Measurements from ENCODE around the gene FAM53C.

Gene FAM53C

DNA sequence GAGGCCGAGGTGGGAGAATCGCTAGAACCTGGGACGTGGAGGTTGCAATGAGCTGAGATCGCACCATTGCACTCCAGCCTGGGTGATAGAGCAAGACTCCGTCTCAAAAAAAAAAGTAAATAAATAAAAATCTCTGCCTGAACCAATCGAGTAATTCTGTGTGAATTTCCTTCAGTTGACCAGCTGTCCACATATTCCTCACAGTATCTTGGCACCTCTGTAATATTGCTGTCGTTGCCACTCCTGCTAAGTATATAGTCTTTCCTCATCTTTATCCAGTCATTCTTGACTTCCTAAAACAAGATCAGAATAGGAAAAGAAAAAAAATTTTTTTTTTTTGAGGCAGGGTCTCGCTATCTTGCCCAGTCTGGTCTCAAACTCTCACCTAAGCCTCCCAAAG lies 44.3 kb downstream of the FAM53C start:
- TF ChIP-seq OSR1 (CRISPR knock-in tag; IDR thresholded peaks at IDR 0.05): no peak
- TF ChIP-seq ZNF565 (CRISPR knock-in tag; conservative IDR thresholded peaks at IDR 0.05; ENCODE audit: low read depth): no peak
- no peak for TF ChIP-seq RARB (CRISPR knock-in tag; IDR thresholded peaks at IDR 0.05)
- no peak for TF ChIP-seq GLIS3 (CRISPR knock-in tag; IDR thresholded peaks at IDR 0.05)
- TF ChIP-seq, protein P1, sequence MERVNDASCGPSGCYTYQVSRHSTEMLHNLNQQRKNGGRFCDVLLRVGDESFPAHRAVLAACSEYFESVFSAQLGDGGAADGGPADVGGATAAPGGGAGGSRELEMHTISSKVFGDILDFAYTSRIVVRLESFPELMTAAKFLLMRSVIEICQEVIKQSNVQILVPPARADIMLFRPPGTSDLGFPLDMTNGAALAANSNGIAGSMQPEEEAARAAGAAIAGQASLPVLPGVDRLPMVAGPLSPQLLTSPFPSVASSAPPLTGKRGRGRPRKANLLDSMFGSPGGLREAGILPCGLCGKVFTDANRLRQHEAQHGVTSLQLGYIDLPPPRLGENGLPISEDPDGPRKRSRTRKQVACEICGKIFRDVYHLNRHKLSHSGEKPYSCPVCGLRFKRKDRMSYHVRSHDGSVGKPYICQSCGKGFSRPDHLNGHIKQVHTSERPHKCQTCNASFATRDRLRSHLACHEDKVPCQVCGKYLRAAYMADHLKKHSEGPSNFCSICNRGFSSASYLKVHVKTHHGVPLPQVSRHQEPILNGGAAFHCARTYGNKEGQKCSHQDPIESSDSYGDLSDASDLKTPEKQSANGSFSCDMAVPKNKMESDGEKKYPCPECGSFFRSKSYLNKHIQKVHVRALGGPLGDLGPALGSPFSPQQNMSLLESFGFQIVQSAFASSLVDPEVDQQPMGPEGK (CRISPR knock-in tag; IDR thresholded peaks at IDR 0.05; ENCODE audit: borderline replicate concordance): no peak
- TF ChIP-seq BACH2 (CRISPR knock-in tag; IDR thresholded peaks at IDR 0.05; ENCODE audit: borderline replicate concordance): no peak
- TF ChIP-seq TCF4 (CRISPR knock-in tag; IDR thresholded peaks at IDR 0.05; ENCODE audit: borderline replicate concordance): no peak
- no peak for TF ChIP-seq ISL1 (CRISPR knock-in tag; IDR thresholded peaks at IDR 0.05)
- no peak for TF ChIP-seq ZC3H10 (CRISPR knock-in tag; IDR thresholded peaks at IDR 0.05)
- TF ChIP-seq, protein P2, sequence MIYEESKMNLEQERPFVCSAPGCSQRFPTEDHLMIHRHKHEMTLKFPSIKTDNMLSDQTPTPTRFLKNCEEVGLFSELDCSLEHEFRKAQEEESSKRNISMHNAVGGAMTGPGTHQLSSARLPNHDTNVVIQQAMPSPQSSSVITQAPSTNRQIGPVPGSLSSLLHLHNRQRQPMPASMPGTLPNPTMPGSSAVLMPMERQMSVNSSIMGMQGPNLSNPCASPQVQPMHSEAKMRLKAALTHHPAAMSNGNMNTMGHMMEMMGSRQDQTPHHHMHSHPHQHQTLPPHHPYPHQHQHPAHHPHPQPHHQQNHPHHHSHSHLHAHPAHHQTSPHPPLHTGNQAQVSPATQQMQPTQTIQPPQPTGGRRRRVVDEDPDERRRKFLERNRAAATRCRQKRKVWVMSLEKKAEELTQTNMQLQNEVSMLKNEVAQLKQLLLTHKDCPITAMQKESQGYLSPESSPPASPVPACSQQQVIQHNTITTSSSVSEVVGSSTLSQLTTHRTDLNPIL (CRISPR knock-in tag; IDR thresholded peaks at IDR 0.05; ENCODE audit: low read depth): no peak
- TF ChIP-seq PPARA (CRISPR knock-in tag; IDR thresholded peaks at IDR 0.05; ENCODE audit: borderline replicate concordance): no peak
- TF ChIP-seq SNAI2 (CRISPR knock-in tag; IDR thresholded peaks at IDR 0.05): no peak
- TF ChIP-seq, protein P3, sequence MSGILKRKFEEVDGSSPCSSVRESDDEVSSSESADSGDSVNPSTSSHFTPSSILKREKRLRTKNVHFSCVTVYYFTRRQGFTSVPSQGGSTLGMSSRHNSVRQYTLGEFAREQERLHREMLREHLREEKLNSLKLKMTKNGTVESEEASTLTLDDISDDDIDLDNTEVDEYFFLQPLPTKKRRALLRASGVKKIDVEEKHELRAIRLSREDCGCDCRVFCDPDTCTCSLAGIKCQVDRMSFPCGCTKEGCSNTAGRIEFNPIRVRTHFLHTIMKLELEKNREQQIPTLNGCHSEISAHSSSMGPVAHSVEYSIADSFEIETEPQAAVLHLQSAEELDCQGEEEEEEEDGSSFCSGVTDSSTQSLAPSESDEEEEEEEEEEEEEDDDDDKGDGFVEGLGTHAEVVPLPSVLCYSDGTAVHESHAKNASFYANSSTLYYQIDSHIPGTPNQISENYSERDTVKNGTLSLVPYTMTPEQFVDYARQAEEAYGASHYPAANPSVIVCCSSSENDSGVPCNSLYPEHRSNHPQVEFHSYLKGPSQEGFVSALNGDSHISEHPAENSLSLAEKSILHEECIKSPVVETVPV (CRISPR knock-in tag; IDR thresholded peaks at IDR 0.05): no peak
- TF ChIP-seq CSDC2 (CRISPR knock-in tag; IDR thresholded peaks at IDR 0.05): no peak
- no peak for TF ChIP-seq ESRRG (CRISPR knock-in tag; IDR thresholded peaks at IDR 0.05)
- no peak for ATAC-seq

DNA sequence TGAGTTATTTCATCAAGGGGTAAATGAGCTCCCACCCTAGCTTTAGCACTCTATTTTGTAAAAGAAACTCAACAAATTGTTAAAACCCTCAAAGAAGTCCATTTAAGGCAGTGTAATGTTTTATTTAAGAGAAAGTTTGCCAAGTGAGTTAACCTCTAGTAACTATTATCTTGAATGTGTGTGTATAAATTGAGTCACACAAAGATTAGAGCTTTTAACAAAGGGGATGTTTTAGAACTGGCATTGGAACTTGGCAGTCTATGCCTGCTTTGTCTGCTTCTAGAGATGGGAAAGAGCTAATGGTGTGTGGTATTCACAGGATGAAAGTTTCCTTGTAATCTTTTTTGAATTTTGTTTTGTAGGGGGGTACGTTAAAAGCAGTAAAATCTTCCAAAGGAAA lies 47.6 kb downstream of the FAM53C start:
- ATAC-seq: no peak
- TF ChIP-seq ESRRG (CRISPR knock-in tag; IDR thresholded peaks at IDR 0.05): no peak
- no peak for TF ChIP-seq ZFP30 (CRISPR knock-in tag; IDR thresholded peaks at IDR 0.05)
- no peak for TF ChIP-seq ARNTL (CRISPR knock-in tag; IDR thresholded peaks at IDR 0.05; ENCODE audit: borderline replicate concordance, low read depth)
- no peak for TF ChIP-seq CSDC2 (CRISPR knock-in tag; IDR thresholded peaks at IDR 0.05)
- no peak for TF ChIP-seq SNAI2 (CRISPR knock-in tag; IDR thresholded peaks at IDR 0.05)
- no peak for TF ChIP-seq ISL1 (CRISPR knock-in tag; IDR thresholded peaks at IDR 0.05)
- TF ChIP-seq GLIS3 (CRISPR knock-in tag; IDR thresholded peaks at IDR 0.05): no peak
- no peak for TF ChIP-seq PPARA (CRISPR knock-in tag; IDR thresholded peaks at IDR 0.05; ENCODE audit: borderline replicate concordance)
- TF ChIP-seq OSR1 (CRISPR knock-in tag; IDR thresholded peaks at IDR 0.05): no peak
- TF ChIP-seq, protein P1 (CRISPR knock-in tag; IDR thresholded peaks at IDR 0.05; ENCODE audit: borderline replicate concordance): no peak
- TF ChIP-seq, protein P4, sequence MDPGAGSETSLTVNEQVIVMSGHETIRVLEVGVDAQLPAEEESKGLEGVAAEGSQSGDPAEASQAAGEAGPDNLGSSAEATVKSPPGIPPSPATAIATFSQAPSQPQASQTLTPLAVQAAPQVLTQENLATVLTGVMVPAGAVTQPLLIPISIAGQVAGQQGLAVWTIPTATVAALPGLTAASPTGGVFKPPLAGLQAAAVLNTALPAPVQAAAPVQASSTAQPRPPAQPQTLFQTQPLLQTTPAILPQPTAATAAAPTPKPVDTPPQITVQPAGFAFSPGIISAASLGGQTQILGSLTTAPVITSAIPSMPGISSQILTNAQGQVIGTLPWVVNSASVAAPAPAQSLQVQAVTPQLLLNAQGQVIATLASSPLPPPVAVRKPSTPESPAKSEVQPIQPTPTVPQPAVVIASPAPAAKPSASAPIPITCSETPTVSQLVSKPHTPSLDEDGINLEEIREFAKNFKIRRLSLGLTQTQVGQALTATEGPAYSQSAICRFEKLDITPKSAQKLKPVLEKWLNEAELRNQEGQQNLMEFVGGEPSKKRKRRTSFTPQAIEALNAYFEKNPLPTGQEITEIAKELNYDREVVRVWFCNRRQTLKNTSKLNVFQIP (CRISPR knock-in tag; IDR thresholded peaks at IDR 0.05; ENCODE audit: borderline replicate concordance, low read depth): no peak
- no peak for TF ChIP-seq RARB (CRISPR knock-in tag; IDR thresholded peaks at IDR 0.05)
- TF ChIP-seq, protein P2 (CRISPR knock-in tag; IDR thresholded peaks at IDR 0.05; ENCODE audit: low read depth): no peak
- no peak for TF ChIP-seq TCF4 (CRISPR knock-in tag; IDR thresholded peaks at IDR 0.05; ENCODE audit: borderline replicate concordance)
- no peak for TF ChIP-seq TOX (CRISPR knock-in tag; IDR thresholded peaks at IDR 0.05; ENCODE audit: borderline replicate concordance)
- no peak for TF ChIP-seq ZNF565 (CRISPR knock-in tag; conservative IDR thresholded peaks at IDR 0.05; ENCODE audit: low read depth)

- TF ChIP-seq TOX (CRISPR knock-in tag; IDR thresholded peaks at IDR 0.05; ENCODE audit: borderline replicate concordance) (no peak), TSHZ2 (CRISPR knock-in tag; IDR thresholded peaks at IDR 0.05) (no peak), ZFP3 (CRISPR knock-in tag; IDR thresholded peaks at IDR 0.05) (no peak), TCF4 (CRISPR knock-in tag; IDR thresholded peaks at IDR 0.05; ENCODE audit: borderline replicate concordance) (no peak), ZFP30 (CRISPR knock-in tag; IDR thresholded peaks at IDR 0.05) (no peak)
- TF ChIP-seq, protein P1 (CRISPR knock-in tag; IDR thresholded peaks at IDR 0.05; ENCODE audit: borderline replicate concordance): no peak
- ATAC-seq: no peak
Observed at GRCh38 chr5:138386290-138386689, 48.2 kb downstream of the FAM53C start.

Data from SK-N-SH treated with all-trans-retinoic acid at 6 μM for 48 hours (cell line).